Neural cell (in vitro differentiated cells): ENCODE results near the gene NDST1. TPM values are rescaled to one million over a fixed set of nuclear protein-coding genes. Genes with fewer than 3 reads are reported as not detected.

ENCODE experiments used
- H2AFZ ChIP-seq: fragments of 200-600, 300-800 bp; sonication (generic), shearing (Covaris generic); 2 replicates; pipeline ENCODE4 v1.6.0; 2014; ENCODE audit warnings: low read depth, mild to moderate bottlenecking, antibody characterized with exemption, low read length, moderate library complexity
- H3F3A ChIP-seq: fragments of 200-600 bp; shearing (Covaris generic); 2 replicates; pipeline ENCODE4 v1.6.1; 2016; ENCODE audit warnings: mild to moderate bottlenecking, moderate library complexity, mixed read lengths, antibody characterized with exemption, low read length; ENCODE audit not compliant: insufficient read depth, poor library complexity, severe bottlenecking
- H3K27ac ChIP-seq: fragments of 200-600, 300-800 bp; sonication (generic), shearing (Covaris generic); 2 replicates; pipeline ENCODE4 v1.5.1; 2014; ENCODE audit warnings: mild to moderate bottlenecking, low read length, moderate library complexity
- H3K27me3 ChIP-seq: fragments of 300-800, 200-600 bp; sonication (generic), shearing (Covaris generic); 2 replicates; pipeline ENCODE4 v1.6.0; 2014; ENCODE audit warnings: mild to moderate bottlenecking, low read depth, low read length, moderate library complexity; ENCODE audit not compliant: insufficient read depth
- H3K36me3 ChIP-seq: fragments of 300-800, 200-600 bp; sonication (generic), shearing (Covaris generic); 2 replicates; pipeline ENCODE4 v1.5.1; 2014; ENCODE audit warnings: mild to moderate bottlenecking, antibody characterized with exemption, low read length, moderate library complexity; ENCODE audit not compliant: insufficient read depth
- H3K4me2 ChIP-seq: fragments of 300-800, 200-600 bp; sonication (generic), shearing (Covaris generic); 2 replicates; pipeline ENCODE4 v1.6.0; 2014; ENCODE audit warnings: mild to moderate bottlenecking, low read length
- H3K4me3 ChIP-seq: fragments of 300-800, 200-600 bp; sonication (generic), shearing (Covaris generic); 2 replicates; pipeline ENCODE4 v1.5.1; 2014; ENCODE audit warnings: mild to moderate bottlenecking, low read length, moderate library complexity
- H3K79me2 ChIP-seq: fragments of 200-600 bp; shearing (Covaris generic); replicated peaks from 2 replicates; pipeline ENCODE4 v1.6.0; 2014; ENCODE audit warnings: mild to moderate bottlenecking, low read length, moderate library complexity; ENCODE audit not compliant: insufficient read depth
- H3K9ac ChIP-seq: fragments of 300-800, 200-600 bp; sonication (generic), shearing (Covaris generic); 2 replicates; pipeline ENCODE4 v1.6.1; 2016; ENCODE audit warnings: mild to moderate bottlenecking, low read length, mixed read lengths
- H3K9me2 ChIP-seq: fragments of 200-600 bp; shearing (Covaris generic); 2 replicates; pipeline ENCODE4 v1.6.1; 2016; ENCODE audit warnings: mild to moderate bottlenecking, low read length, mixed read lengths; ENCODE audit not compliant: insufficient read depth
- H3K9me3 ChIP-seq: fragments of 200-600, 300-800 bp; sonication (generic), shearing (Covaris generic); 2 replicates; pipeline ENCODE4 v1.6.1; 2016; ENCODE audit warnings: mild to moderate bottlenecking, mixed run types, low read length, moderate library complexity, mixed read lengths
- H4K20me1 ChIP-seq: fragments of 200-600 bp; shearing (Covaris generic); 2 replicates; pipeline ENCODE4 v1.6.1; 2016; ENCODE audit warnings: mild to moderate bottlenecking, mixed run types; ENCODE audit not compliant: insufficient read depth
- EP300 ChIP-seq: fragments of 450-650 bp; conservative IDR thresholded peaks from 2 replicates; pipeline ENCODE4 v1.6.1; 2014; ENCODE audit warnings: antibody characterized with exemption, mild to moderate bottlenecking, moderate library complexity; ENCODE audit not compliant: poor library complexity, severe bottlenecking
- EZH2 ChIP-seq: fragments of 200-600, 300-800 bp; shearing (Covaris generic), sonication (generic); IDR thresholded peaks from 2 replicates; pipeline ENCODE4 v1.6.1; 2014; ENCODE audit warnings: antibody characterized with exemption, low read length, borderline replicate concordance, mild to moderate bottlenecking; ENCODE audit not compliant: insufficient read depth, poor library complexity, severe bottlenecking
- MXI1 ChIP-seq: fragments of 450-650 bp; conservative IDR thresholded peaks from 2 replicates; pipeline ENCODE4 v1.6.1; 2014; ENCODE audit warnings: antibody characterized with exemption, mild to moderate bottlenecking; ENCODE audit not compliant: poor library complexity, severe bottlenecking
- POLR2AphosphoS5 ChIP-seq: IDR thresholded peaks from 2 replicates; pipeline ENCODE4 v1.6.1; 2012
- RAD21 ChIP-seq: fragments of 450-650 bp; conservative IDR thresholded peaks from 2 replicates; pipeline ENCODE4 v1.6.1; 2014; ENCODE audit warnings: antibody characterized with exemption, mild to moderate bottlenecking, moderate library complexity
- SMC3 ChIP-seq: fragments of 450-650 bp; conservative IDR thresholded peaks from 2 replicates; pipeline ENCODE4 v1.6.1; 2014; ENCODE audit warnings: antibody characterized with exemption, mild to moderate bottlenecking, moderate library complexity; ENCODE audit not compliant: poor library complexity
- TAF1 ChIP-seq: IDR thresholded peaks from 2 replicates; pipeline ENCODE4 v1.6.1; 2012; ENCODE audit warnings: low read depth
- polyA plus RNA-seq: library from polyadenylated mRNA; depleted of rRNA; stranded (reverse); fragments of >200 nt; gene quantifications from 2 replicates; pipeline ENCODE4 v1.2.3, GENCODE V29; 2014
- TF ChIP-seq, protein P1 (sequence below): IDR thresholded peaks from 2 replicates; pipeline ENCODE4 v1.6.1; 2012; ENCODE audit warnings: borderline replicate concordance

NDST1 gene
- polyA plus RNA-seq, 1 donor from 2014 or later = 15.6 TPM

DNA sequence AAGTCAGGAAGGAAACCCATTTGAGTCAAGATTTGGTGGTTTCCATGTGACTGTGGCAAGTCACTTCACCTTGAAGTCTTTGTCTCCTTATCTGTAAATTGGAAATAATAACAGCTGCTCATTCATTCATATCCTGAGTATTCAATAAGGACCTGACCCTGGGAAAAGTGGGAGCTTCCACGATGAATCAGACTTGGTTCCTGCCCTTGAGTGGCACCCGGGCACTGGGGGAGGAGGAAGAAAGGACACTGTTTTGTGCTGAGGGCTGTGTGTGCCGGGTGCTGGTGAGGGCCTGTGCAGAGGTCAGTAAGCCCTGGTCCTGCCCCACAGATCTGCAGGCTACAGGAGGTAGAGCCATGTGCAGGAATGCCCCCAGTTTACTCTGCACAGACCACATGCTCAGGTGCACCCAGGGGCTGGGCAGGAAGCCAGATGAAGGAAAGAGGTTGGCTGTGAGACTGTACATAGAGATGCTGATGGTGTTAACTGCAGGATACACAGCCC, 6.8 kb downstream of the NDST1 start:
- no peak for TF ChIP-seq EZH2
- TF ChIP-seq TAF1 = no peak
- TF ChIP-seq EP300 = no peak
- no peak for TF ChIP-seq SMC3
- TF ChIP-seq POLR2AphosphoS5 = no peak
- no peak for TF ChIP-seq MXI1
- TF ChIP-seq RAD21 = no peak
- TF ChIP-seq, protein P1, sequence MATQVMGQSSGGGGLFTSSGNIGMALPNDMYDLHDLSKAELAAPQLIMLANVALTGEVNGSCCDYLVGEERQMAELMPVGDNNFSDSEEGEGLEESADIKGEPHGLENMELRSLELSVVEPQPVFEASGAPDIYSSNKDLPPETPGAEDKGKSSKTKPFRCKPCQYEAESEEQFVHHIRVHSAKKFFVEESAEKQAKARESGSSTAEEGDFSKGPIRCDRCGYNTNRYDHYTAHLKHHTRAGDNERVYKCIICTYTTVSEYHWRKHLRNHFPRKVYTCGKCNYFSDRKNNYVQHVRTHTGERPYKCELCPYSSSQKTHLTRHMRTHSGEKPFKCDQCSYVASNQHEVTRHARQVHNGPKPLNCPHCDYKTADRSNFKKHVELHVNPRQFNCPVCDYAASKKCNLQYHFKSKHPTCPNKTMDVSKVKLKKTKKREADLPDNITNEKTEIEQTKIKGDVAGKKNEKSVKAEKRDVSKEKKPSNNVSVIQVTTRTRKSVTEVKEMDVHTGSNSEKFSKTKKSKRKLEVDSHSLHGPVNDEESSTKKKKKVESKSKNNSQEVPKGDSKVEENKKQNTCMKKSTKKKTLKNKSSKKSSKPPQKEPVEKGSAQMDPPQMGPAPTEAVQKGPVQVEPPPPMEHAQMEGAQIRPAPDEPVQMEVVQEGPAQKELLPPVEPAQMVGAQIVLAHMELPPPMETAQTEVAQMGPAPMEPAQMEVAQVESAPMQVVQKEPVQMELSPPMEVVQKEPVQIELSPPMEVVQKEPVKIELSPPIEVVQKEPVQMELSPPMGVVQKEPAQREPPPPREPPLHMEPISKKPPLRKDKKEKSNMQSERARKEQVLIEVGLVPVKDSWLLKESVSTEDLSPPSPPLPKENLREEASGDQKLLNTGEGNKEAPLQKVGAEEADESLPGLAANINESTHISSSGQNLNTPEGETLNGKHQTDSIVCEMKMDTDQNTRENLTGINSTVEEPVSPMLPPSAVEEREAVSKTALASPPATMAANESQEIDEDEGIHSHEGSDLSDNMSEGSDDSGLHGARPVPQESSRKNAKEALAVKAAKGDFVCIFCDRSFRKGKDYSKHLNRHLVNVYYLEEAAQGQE = no peak
- Histone ChIP-seq H3K79me2 (peaks cover 71% of the 10 kb centered on the region), H3K4me3 (no peak overlapping the region), H3K4me2 (no peak overlapping the region), H2AFZ (no peak overlapping the region), H3K27ac (peak overlapping the region; percentile 95), H4K20me1 (no peaks in the 10 kb centered on the region), H3K9me2 (no peaks in the 10 kb centered on the region), H3K36me3 (no peaks in the 10 kb centered on the region), H3F3A (no peaks in the 10 kb centered on the region), H3K27me3 (no peaks in the 10 kb centered on the region), H3K9ac (peak overlapping the region; percentile 39), H3K9me3 (no peaks in the 10 kb centered on the region)

DNA sequence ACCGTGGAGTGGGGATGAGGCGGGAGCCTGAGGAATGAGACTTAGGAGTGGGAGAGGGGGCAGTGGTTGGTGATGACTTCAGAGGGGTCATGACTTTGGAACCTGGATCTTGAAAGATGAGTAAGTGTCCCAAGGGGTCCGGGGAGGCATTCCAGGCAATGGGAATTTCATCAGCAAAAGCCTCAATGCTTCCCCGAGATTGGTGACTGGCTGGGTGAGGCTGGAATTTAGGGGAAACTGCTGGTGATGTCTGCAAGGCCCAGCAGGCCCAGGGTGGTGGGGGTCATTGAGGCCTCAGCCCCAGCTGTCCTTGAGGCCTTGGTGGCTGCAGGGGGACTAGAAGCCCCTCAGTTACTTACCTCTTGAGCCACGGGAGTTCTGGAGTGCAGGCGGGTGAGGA, 7.5 kb downstream of the NDST1 start:
- Histone ChIP-seq H3K4me3 (no peak overlapping the region), H2AFZ (no peak overlapping the region), H3K27me3 (no peaks in the 10 kb centered on the region), H3K36me3 (no peaks in the 10 kb centered on the region), H3F3A (no peaks in the 10 kb centered on the region), H3K27ac (peak overlapping the region; percentile 37), H3K4me2 (no peak overlapping the region), H3K9ac (peak overlapping the region; percentile 39), H3K79me2 (peaks cover 71% of the 10 kb centered on the region), H4K20me1 (no peaks in the 10 kb centered on the region), H3K9me2 (no peaks in the 10 kb centered on the region), H3K9me3 (no peaks in the 10 kb centered on the region)
- TF ChIP-seq RAD21 (no peak), EP300 (no peak)

DNA sequence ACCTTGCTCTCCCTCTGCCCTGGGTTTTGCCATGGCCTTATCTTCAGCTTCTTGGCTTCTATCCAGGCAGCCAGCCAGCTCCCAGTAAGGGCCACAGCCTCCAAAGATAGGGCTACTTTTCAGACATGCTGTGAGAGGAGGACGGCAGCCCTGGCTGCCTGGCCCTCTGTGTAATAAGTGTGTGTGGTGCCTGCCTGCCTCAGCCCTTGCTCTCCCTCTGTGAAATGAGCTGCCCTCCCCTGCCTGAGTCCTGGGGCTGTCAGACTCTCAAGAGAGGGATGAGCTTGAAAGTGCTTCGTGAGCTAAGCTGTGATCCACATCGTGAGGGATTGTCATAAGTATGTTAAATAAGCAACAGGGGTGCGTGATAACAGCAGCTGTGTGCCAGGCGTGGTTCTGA, 8.1 kb downstream of the NDST1 start:
- Histone ChIP-seq H3K79me2 (peaks cover 65% of the 10 kb centered on the region), H3K9me2 (no peaks in the 10 kb centered on the region), H3F3A (no peaks in the 10 kb centered on the region), H4K20me1 (no peaks in the 10 kb centered on the region), H3K27me3 (no peaks in the 10 kb centered on the region), H3K4me3 (peak overlapping the region; percentile 34), H3K4me2 (no peak overlapping the region), H3K9ac (peak overlapping the region; percentile 39), H3K9me3 (no peaks in the 10 kb centered on the region), H2AFZ (no peak overlapping the region), H3K36me3 (no peaks in the 10 kb centered on the region), H3K27ac (peak overlapping the region; percentile 37)
- TF ChIP-seq TAF1 = no peak
- TF ChIP-seq EZH2 = no peak
- TF ChIP-seq POLR2AphosphoS5 = peak; percentile 58
